Psoas muscle (tissue), 8 donors: ENCODE data around the gene TSPOAP1. TPM values are rescaled to one million over a fixed set of nuclear protein-coding genes. Genes with fewer than 3 reads are reported as not detected.
A peak's percentile ranks its signal among the peaks of the same experiment; 100 is the strongest.

Experiments used
- ATAC-seq, 4 donors: fragments of 200-7000 bp; cut with Tn5 transposase; one replicate each; pipeline ENCODE4 v1.9.1; 2020; ENCODE audit warnings: moderate library complexity in 3 of 4, mild to moderate bottlenecking in 2 of 4
- DNase-seq, 2 donors: peaks; one replicate each; pipeline ENCODE4 v3.0.0-alpha.2; 2020
- H3K27ac ChIP-seq: fragments of 200-600 bp; one replicate; pipeline ENCODE4 v1.8.0; 2022
- H3K27me3 ChIP-seq, 3 donors: fragments of 200-600 bp in 1 of 3; one replicate each; pipeline versions ENCODE4 v1.6.1 to v1.8.0; 2013 to 2022; ENCODE audit warnings: low read length in 2 of 3, mild to moderate bottlenecking in 2 of 3, moderate library complexity in 1 of 3; ENCODE audit not compliant: insufficient read depth in 3 of 3
- H3K36me3 ChIP-seq, 2 donors: fragments of 200-600 bp in 1 of 2; one replicate each; pipeline versions ENCODE4 v1.6.1 to v1.8.0; 2013 to 2022; ENCODE audit warnings: low read depth in 1 of 2, mild to moderate bottlenecking in 1 of 2, moderate library complexity in 1 of 2; ENCODE audit not compliant: insufficient read depth in 1 of 2
- H3K4me1 ChIP-seq: fragments of 200-600 bp; one replicate; pipeline ENCODE4 v1.8.0; 2022
- H3K4me3 ChIP-seq: fragments of 200-600 bp; one replicate; pipeline ENCODE4 v1.8.0; 2022; ENCODE audit warnings: mild to moderate bottlenecking
- H3K9me3 ChIP-seq: fragments of 200-600 bp; one replicate; pipeline ENCODE4 v1.8.0; 2022
- CTCF ChIP-seq: fragments of 200-600 bp; IDR thresholded peaks from one replicate; pipeline ENCODE4 v1.8.0; 2022; ENCODE audit warnings: antibody characterized with exemption
- WGBS, 3 donors: extraction: QIAGEN DNeasy Blood & Tissue Kit; methylation state at CpG; one replicate each; pipeline versions ENCODE4 v1.1.6 to v1.1.7; 2013; 5-methylcytosine and 5-hydroxymethylcytosine counted together
- intact Hi-C, 2 donors: fragments of 100-400 bp; cut with DNase I; formaldehyde crosslinking; loops; one replicate each; pipeline versions ENCODE4 v1.11.0 to v1.14.2; 2022
- polyA plus RNA-seq, 3 donors: library from polyadenylated mRNA; stranded (reverse); fragments of 200-250 nt; gene quantifications; one replicate each; pipeline ENCODE4 v1.2.3, GENCODE V29; 2013
- total RNA-seq, 4 donors: library from RNA; stranded (reverse); fragmentation: NEBNext Ultra II Directional in 2 of 4; extraction: Animal tissue kit (Norgen Biotek cat#: 25700) in 2 of 4; gene quantifications; one replicate each; pipeline versions ENCODE4 v1.2.1 to v1.2.4, GENCODE V29; 2021 to 2023
- donor health status: healthy with polysubstance abuse.
- donor health status: DM: no; HTN: no; CAD: no; lungs with moderate emphysema.
- donor health status: Bipolar disorder and iron deficiency.
- donor health status: healthy.
- donor health status: DM: yes; HTN: yes; CAD: no.
- donor health status: DM: no; HTN: no; CAD: no.
- donor health status: DM: no; HTN: no; CAD: no.
- donor health status: DM: yes; HTN: yes; CAD: no.

Gene TSPOAP1
- total and polyA plus RNA-seq, 7 donors = 0.40 to 6.6 (median 2.3) TPM

- Histone ChIP-seq H3K4me3 (no peak overlapping the region), H3K4me1 (no peaks in the 10 kb centered on the region), H3K36me3 (no peaks in the 10 kb centered on the region), H3K27ac (peak overlapping the region; percentile 66), H3K9me3 (no peaks in the 10 kb centered on the region), H3K27me3 (peaks cover 0 to 23% (median 0%) of the 10 kb centered on the region in 3 donors)
- no peak for TF ChIP-seq CTCF
- ATAC-seq (no peak), DNase-seq (no peak)
- intact Hi-C loops = no loop called here
- 27 to 33% (median 30%) methylated on average over 7 of the region's 7 CpGs for WGBS, 3 donors
These were observed 8.6 kb upstream of the TSPOAP1 start for GRCh38 chr17:58337210-58337599.

- no peak overlapping the region for H3K4me3 ChIP-seq
- no peaks in the 10 kb centered on the region for H3K9me3 ChIP-seq
- intact Hi-C loops = no loop called here
- DNase-seq = no peak
- TF ChIP-seq CTCF = no peak
- H3K4me1 ChIP-seq = no peaks in the 10 kb centered on the region
- H3K36me3 ChIP-seq = no peaks in the 10 kb centered on the region
- WGBS, 3 donors = 14 to 19% (median 16%) methylated on average over 5 of the region's 5 CpGs
- H3K27me3 ChIP-seq = peaks cover 0 to 23% (median 2%) of the 10 kb centered on the region in 3 donors
- no peak overlapping the region for H3K27ac ChIP-seq
- ATAC-seq = peak in 1 of 4 donors; percentile 26
These were observed 8.0 kb upstream of the TSPOAP1 start for GRCh38 chr17:58336456-58337209.

DNA sequence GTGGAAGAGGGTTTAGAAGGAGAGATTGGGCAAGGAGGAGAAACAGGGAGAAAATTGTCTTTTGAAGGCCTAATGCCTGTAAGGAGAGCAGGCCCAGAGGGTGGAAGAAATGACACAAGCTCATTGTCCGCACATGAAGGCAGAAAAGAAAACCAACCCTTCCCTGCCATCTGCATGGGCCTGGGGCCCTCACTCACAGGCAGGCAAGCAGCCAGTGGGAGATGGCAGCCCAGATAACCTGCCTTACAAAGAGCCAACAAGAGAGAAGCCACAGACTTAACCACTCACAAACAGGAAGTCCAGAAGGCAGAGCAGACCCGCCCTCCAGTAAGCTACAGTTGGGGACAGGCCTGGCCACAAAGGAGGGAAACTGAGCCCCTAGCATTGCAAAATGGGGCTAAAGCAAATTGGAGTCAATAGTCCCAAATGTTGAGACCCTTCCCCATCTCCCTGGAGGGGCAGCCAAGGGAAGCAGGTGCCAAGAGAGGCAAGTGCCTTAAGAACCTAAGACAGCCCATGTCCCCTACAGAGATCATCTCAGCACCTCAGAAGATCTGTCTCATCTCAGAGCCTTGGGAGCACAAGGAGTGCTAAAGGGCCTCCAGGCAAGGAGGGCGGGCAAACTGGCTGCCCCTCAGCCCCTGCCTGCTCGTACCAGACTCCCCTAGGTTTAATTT, 7.3 kb upstream of the TSPOAP1 start:
- peaks cover 0 to 23% (median 2%) of the 10 kb centered on the region in 3 donors for H3K27me3 ChIP-seq
- DNase-seq = no peak
- WGBS, 3 donors = 57 to 73% (median 70%) methylated on average over 4 of the region's 4 CpGs
- ATAC-seq = no peak
- no peaks in the 10 kb centered on the region for H3K4me1 ChIP-seq
- no peaks in the 10 kb centered on the region for H3K9me3 ChIP-seq
- H3K4me3 ChIP-seq = no peak overlapping the region
- TF ChIP-seq CTCF = no peak
- intact Hi-C loops = no loop called here
- H3K36me3 ChIP-seq = no peaks in the 10 kb centered on the region
- no peak overlapping the region for H3K27ac ChIP-seq

- ATAC-seq (no peak), DNase-seq (no peak)
- H3K9me3 ChIP-seq = no peaks in the 10 kb centered on the region
- intact Hi-C loops = no loop called here
- no peak overlapping the region for H3K4me3 ChIP-seq
- no peaks in the 10 kb centered on the region for H3K4me1 ChIP-seq
- WGBS, 3 donors = 70 to 81% (median 78%) methylated on average over 10 of the region's 10 CpGs
- no peak overlapping the region for H3K27ac ChIP-seq
- no peaks in the 10 kb centered on the region for H3K36me3 ChIP-seq
- no peak for TF ChIP-seq CTCF
- H3K27me3 ChIP-seq = peaks cover 0 to 23% (median 2%) of the 10 kb centered on the region in 3 donors
These were observed 6.6 kb upstream of the TSPOAP1 start for GRCh38 chr17:58335061-58335731.
